MM.1S (cell line): ENCODE measurements around the gene TMEM150C.

Source experiments
- DNase-seq: peaks from one replicate; pipeline ENCODE4 v3.0.0-alpha.2; 2015
- H2AFZ ChIP-seq: fragments of 300-600 bp; sonication (generic); 2 replicates; pipeline ENCODE4 v1.6.0; 2016; ENCODE audit warnings: antibody characterized with exemption, low read length
- H3F3A ChIP-seq: fragments of 300-600 bp; sonication (generic); 2 replicates; pipeline ENCODE4 v1.6.1; 2016; ENCODE audit warnings: mild to moderate bottlenecking, antibody characterized with exemption, low read length, moderate library complexity, mixed read lengths; ENCODE audit not compliant: insufficient read depth
- H3K27ac ChIP-seq: fragments of 300-600 bp; sonication (generic); 2 replicates; pipeline ENCODE4 v1.5.1; 2016; ENCODE audit warnings: mild to moderate bottlenecking, low read length
- H3K27me3 ChIP-seq: fragments of 300-600 bp; sonication (generic); replicated peaks from 2 replicates; pipeline ENCODE4 v1.6.0; 2016; ENCODE audit warnings: low read length; ENCODE audit not compliant: insufficient read depth
- H3K36me3 ChIP-seq: fragments of 300-600 bp; sonication (generic); replicated peaks from 2 replicates; pipeline ENCODE4 v1.6.1; 2016; ENCODE audit warnings: mild to moderate bottlenecking, low read length, mixed read lengths; ENCODE audit not compliant: insufficient read depth
- H3K4me1 ChIP-seq: fragments of 300-600 bp; sonication (generic); 2 replicates; pipeline ENCODE4 v1.6.1; 2016; ENCODE audit warnings: low read length, mixed read lengths
- H3K4me2 ChIP-seq: fragments of 300-600 bp; sonication (generic); 2 replicates; pipeline ENCODE4 v1.6.0; 2016; ENCODE audit warnings: low read depth, low read length
- H3K4me3 ChIP-seq: fragments of 300-600 bp; sonication (generic); 2 replicates; pipeline ENCODE4 v1.5.1; 2016; ENCODE audit warnings: low read length, mixed read lengths
- H3K79me2 ChIP-seq: fragments of 300-600 bp; sonication (generic); 2 replicates; pipeline ENCODE4 v1.6.1; 2016; ENCODE audit warnings: mixed run types, low read length, mixed read lengths
- H3K9ac ChIP-seq: fragments of 300-600 bp; sonication (generic); 2 replicates; pipeline ENCODE4 v1.6.1; 2016; ENCODE audit warnings: low read length, mixed read lengths
- H3K9me2 ChIP-seq: fragments of 300-600 bp; sonication (generic); replicated peaks from 2 replicates; pipeline ENCODE4 v1.6.1; 2016; ENCODE audit warnings: mild to moderate bottlenecking, low read length, mixed read lengths; ENCODE audit not compliant: insufficient read depth
- H3K9me3 ChIP-seq: fragments of 300-600 bp; sonication (generic); replicated peaks from 2 replicates; pipeline ENCODE4 v1.6.1; 2016; ENCODE audit warnings: mild to moderate bottlenecking, low read length, mixed read lengths; ENCODE audit not compliant: insufficient read depth
- H4K20me1 ChIP-seq: fragments of 300-600 bp; sonication (generic); 2 replicates; pipeline ENCODE4 v1.6.1; 2016; ENCODE audit warnings: mild to moderate bottlenecking, low read length, moderate library complexity, mixed read lengths; ENCODE audit not compliant: insufficient read depth
- EZH2 ChIP-seq: fragments of 300-600 bp; sonication (generic); optimal IDR thresholded peaks from 2 replicates; pipeline ENCODE3; 2017; ENCODE audit warnings: low read depth, mild to moderate bottlenecking, antibody characterized with exemption, low read length, mixed read lengths
- EZH2phosphoT487 ChIP-seq: fragments of 300-600 bp; sonication (generic); IDR thresholded peaks from 2 replicates; pipeline ENCODE4 v1.6.1; 2018; ENCODE audit warnings: antibody characterized with exemption, low read length
- TF ChIP-seq, protein P1 (sequence below): fragments of 300-600 bp; sonication (generic); IDR thresholded peaks from 2 replicates; pipeline ENCODE4 v1.5.1; 2016; ENCODE audit warnings: antibody characterized with exemption, low read length, mixed read lengths

TMEM150C gene

DNA sequence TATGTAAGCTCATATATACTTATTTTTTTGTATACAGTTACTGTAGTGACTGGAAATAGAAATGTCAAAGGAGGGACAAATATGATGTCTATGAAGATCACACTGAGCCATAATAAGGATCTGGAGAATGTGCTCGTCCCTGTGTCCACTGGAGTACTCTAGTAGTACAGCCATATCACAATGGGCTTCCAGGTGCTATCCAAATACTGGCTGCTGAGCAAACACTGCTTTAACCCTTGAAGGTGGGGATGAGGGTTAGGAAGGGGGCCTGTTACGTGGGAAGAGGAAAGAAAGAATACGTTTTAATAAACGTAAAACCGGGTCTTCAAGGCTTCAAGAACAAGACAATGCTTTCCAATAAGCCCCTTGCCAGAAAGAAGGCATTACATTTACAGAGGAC lies 29.8 kb upstream of the TMEM150C start:
- no peaks in the 10 kb centered on the region for H3K36me3 ChIP-seq
- TF ChIP-seq, protein P1, sequence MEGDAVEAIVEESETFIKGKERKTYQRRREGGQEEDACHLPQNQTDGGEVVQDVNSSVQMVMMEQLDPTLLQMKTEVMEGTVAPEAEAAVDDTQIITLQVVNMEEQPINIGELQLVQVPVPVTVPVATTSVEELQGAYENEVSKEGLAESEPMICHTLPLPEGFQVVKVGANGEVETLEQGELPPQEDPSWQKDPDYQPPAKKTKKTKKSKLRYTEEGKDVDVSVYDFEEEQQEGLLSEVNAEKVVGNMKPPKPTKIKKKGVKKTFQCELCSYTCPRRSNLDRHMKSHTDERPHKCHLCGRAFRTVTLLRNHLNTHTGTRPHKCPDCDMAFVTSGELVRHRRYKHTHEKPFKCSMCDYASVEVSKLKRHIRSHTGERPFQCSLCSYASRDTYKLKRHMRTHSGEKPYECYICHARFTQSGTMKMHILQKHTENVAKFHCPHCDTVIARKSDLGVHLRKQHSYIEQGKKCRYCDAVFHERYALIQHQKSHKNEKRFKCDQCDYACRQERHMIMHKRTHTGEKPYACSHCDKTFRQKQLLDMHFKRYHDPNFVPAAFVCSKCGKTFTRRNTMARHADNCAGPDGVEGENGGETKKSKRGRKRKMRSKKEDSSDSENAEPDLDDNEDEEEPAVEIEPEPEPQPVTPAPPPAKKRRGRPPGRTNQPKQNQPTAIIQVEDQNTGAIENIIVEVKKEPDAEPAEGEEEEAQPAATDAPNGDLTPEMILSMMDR, result no peak
- TF ChIP-seq EZH2phosphoT487, result no peak
- TF ChIP-seq EZH2, result no peak
- no peak for DNase-seq

DNA sequence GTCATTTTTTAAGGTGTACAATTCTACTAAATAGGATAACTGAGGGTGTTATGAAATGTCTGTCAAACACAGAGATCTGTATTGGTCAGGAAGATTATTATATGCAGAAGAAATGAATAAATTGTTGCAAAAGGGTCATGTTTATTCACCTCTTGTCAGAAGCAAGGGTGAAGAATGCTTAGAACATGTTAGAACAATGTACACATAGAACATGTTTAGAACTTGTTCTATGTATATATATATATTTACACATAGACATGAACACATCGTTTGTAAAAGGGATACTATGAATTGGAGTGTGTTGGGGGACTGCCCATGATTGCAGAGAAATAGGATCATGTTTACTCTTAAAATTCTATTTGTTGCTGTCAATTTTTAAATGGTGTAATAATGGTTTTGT lies 28.0 kb upstream of the TMEM150C start:
- Histone ChIP-seq H3K4me3 (no peak overlapping the region), H4K20me1 (no peaks in the 10 kb centered on the region), H3K4me2 (no peak overlapping the region), H3K9me3 (no peaks in the 10 kb centered on the region), H3K4me1 (no peaks in the 10 kb centered on the region), H3K27ac (no peak overlapping the region), H3K79me2 (no peaks in the 10 kb centered on the region), H3K36me3 (no peaks in the 10 kb centered on the region), H2AFZ (no peak overlapping the region), H3F3A (no peaks in the 10 kb centered on the region), H3K9ac (no peak overlapping the region), H3K9me2 (no peaks in the 10 kb centered on the region), H3K27me3 (no peaks in the 10 kb centered on the region)
- TF ChIP-seq, protein P1, result no peak
- TF ChIP-seq EZH2phosphoT487 (no peak), EZH2 (no peak)
- DNase-seq, result no peak

More for the DNA sequence above, 29.8 kb upstream of the TMEM150C start:
- H4K20me1 ChIP-seq, result no peaks in the 10 kb centered on the region
- no peak overlapping the region for H3K4me3 ChIP-seq
- H3F3A ChIP-seq, result no peaks in the 10 kb centered on the region
- no peak overlapping the region for H3K4me2 ChIP-seq
- H3K27me3 ChIP-seq, result no peaks in the 10 kb centered on the region
- no peak overlapping the region for H3K9ac ChIP-seq
- H3K9me2 ChIP-seq, result no peaks in the 10 kb centered on the region
- H3K79me2 ChIP-seq, result no peaks in the 10 kb centered on the region
- no peaks in the 10 kb centered on the region for H3K4me1 ChIP-seq
- no peak overlapping the region for H2AFZ ChIP-seq
- H3K27ac ChIP-seq, result no peak overlapping the region
- no peaks in the 10 kb centered on the region for H3K9me3 ChIP-seq

DNA sequence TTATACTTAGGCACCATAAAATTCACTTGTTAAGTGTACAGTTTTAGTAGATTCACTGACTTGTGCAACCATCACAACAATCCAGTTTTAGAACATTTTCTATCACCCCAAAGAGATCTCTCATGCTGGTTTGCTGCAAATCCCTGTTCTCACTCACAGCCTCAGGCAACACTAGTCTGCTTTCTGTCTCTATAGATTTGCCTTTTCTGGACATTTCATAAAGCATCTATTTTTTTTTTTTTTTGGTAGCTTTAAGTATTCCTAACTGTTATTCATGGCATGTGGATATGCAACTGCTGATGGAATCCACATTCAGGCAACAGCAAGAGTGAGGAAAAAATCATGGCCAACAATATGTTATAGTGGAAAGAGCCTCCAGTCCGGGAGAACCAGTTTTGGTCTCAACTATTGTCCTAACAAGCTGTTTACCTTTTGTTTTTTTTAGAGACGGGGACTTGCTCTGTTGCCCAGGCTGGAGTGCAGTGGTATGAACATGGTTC lies 27.0 kb upstream of the TMEM150C start:
- H3K27ac ChIP-seq, result no peak overlapping the region
- no peaks in the 10 kb centered on the region for H3K9me2 ChIP-seq
- H3K9me3 ChIP-seq, result no peaks in the 10 kb centered on the region
- TF ChIP-seq EZH2 (no peak), EZH2phosphoT487 (no peak)
- TF ChIP-seq, protein P1, result no peak
- H3K9ac ChIP-seq, result no peak overlapping the region
- no peaks in the 10 kb centered on the region for H3K79me2 ChIP-seq
- no peak for DNase-seq
- H3K36me3 ChIP-seq, result no peaks in the 10 kb centered on the region
- no peak overlapping the region for H2AFZ ChIP-seq
- no peaks in the 10 kb centered on the region for H3F3A ChIP-seq
- H3K4me1 ChIP-seq, result no peaks in the 10 kb centered on the region
- no peak overlapping the region for H3K4me3 ChIP-seq
- no peaks in the 10 kb centered on the region for H4K20me1 ChIP-seq
- no peak overlapping the region for H3K4me2 ChIP-seq
- H3K27me3 ChIP-seq, result no peaks in the 10 kb centered on the region
